Ammon's horn (tissue), 1 donor: ENCODE results near the gene CBY1.

ENCODE experiments used
- DNase-seq: peaks from one replicate; pipeline ENCODE4 v3.0.0-alpha.2; 2016; ENCODE audit warnings: low spot score

The CBY1 gene

DNA sequence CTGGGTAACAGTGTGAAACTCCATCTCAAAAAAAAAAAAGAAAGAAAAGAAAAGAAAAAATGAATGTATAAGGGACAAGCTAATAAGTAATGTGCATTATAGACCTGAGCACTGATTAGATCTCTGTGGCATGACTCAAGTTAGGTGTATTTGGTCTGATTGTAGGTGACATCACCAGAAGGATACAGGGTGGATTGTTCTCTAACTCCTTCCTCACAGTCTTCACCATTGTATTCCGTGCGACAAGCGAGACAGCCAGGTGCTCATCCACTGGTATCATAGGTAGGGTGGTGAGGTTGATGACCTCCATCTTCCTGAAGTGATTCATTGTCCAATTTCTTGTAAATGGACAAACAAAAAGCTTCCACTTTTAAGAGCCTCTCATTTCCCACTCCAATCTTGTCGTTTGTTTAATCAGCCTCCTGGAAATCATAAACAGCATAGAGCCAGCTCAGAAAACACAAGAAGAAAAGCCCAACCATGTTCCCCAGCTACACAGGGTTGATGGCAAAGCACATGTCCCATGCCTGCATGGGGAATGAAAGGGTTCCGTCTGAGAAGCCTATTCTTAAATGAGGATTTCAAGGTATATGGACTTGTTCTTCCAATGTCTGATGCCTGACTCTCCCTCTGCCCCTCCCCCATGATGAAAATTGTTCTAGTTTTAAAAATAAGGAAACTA, 6.5 kb upstream of the CBY1 start:
- DNase-seq = no peak

DNA sequence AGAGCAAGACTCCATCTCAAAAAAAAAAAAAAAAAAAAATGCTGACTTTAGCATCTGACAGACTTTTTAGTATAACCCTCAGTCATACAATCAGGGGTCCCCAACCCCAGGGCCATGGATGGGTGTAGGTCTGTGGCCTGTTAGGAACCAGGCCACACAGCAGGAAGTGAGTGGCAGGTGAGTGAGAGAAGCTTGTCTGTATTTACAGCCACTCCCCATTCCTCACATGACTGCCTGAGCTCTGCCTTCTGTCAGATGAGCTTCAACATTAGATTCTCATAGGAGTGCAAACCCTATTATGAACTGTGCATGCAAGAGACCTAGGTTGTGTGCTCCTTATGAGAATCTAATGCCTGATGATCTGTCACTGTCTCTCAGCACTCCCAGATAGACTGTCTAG, 3.6 kb upstream of the CBY1 start:
- no peak for DNase-seq

DNA sequence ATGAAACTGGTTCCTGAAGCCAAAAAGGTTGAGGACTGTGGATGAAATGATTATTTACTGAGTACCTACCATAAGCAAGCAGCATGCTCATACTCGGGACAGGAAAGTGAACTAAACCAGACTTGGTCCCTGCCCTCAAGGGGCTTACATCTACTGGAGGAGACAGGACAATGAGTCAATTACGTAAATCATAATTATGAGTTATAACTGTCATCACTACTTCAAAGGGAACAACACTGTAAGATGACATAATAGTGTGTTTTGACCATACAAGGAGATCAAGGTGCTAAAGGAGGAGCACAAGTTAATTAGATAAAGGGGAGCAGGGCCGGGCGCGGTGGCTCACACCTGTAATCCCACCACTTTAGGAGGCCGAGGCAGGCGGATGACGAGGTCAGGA, 2.7 kb upstream of the CBY1 start:
- no peak for DNase-seq

DNA sequence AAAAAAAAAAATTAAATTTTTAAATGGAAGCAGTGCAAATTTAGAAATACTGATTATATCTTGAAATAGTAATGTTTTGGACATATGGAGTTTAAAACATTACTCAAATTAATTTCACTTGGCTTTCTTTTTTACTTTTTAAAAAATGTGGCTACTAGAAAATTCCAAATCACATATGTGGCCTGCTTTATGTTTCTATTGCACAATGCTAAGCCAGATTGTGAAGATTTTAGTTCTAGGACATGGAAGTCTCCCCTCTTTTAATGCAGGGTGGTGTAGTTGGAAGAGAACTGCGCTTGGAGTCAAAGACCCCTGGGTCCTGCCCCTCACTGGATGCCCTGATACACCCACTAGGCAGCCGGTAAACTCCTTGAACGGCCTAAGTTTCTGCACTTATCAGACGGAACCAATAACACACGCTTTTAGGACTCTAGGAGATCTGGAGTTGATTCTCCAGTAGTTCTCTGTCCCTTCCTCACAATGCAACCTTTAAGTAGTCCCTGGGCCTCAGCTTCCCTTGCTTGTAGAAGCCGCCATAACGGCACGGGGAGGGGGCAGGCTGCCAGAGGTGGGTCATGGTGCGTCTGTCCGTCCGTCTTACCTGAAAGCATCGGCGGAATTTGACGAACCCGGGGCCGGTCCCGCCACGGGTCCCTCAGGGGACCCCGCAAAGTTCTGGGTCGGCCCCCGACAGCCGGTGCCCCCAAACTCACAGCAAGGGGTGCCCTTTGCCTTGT, 751 bp upstream of the CBY1 start:
- DNase-seq = peak; percentile 27

DNA sequence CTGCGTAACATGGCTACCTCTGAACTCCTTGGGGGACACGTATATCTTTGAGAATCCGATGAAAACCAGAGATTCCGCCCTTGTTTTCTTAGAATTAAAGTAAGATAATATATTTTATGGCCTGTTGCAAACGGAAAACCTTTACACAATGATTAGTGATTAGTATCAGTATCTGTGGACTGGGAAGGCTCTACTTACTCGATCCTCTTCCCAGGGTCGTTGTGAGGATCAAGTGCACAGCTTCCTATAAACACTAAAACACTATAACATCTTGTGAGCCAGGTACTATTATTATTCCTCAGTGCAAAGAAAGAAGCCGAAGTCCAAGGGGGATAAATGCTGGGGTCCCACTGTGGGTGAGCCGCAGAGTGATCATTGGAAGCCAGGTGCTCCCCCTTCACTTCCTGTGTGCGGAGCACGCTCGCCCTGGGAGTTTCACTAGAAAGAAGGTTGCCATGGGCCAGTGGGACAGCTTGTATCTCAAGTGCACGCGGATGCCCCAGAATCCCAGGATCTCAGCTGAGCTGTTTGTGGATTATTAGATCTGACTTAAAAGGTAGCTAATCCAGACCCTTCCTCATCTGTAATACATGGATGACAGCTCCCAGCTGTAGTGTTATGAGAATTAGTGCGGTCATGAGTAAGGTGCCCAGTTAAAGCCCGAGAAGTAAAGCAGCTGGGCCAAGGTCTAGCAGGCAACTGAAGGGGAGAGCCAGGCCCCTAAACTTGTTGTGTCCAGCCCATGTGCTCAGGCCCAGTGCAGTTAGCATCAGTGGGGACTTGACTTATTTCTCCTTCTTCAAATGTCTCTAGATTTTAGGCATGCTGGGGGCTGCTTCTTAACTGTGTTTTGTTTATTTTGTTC, 839 bp downstream of the CBY1 start:
- DNase-seq = no peak

DNA sequence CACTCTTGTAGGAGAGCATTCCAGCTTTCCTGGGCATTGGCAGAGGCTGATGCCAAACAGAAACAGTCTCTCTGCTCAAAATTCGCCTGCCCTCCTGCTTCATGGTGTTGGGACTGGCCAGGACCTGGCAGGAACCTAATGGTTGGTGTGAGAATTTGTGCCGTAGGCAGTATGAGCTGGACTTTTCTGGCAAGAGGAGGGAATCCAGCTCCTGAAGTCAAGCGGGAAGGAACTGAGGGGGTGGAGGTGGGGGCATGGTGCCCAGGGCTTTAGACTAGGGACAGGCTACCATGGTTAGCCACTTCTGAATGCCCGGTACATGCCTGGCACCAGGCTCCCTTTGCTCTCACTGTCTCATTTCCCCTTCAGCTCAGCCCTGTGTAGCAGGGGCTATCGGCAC, 18.4 kb downstream of the CBY1 start:
- DNase-seq = peak; percentile 49

DNA sequence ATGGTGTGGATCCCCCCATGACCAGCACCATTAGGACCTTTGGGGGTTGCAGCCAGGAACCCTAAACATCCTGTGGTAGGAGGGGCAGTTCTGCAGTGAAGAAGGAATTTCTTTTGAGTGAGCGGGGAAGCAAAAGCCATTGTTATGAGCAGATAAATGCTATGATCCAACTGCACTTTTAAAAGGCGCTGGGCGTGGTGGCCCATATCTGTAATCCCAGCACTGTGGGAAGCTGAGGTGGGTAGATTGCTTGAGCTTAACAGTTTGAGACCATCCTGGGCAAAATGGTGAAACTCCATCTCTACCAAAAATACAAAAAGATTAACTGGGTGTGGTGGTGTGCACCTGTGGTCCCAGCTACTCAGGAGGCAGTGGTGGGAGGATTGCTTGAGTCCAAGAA, 19.4 kb downstream of the CBY1 start:
- DNase-seq = no peak

DNA sequence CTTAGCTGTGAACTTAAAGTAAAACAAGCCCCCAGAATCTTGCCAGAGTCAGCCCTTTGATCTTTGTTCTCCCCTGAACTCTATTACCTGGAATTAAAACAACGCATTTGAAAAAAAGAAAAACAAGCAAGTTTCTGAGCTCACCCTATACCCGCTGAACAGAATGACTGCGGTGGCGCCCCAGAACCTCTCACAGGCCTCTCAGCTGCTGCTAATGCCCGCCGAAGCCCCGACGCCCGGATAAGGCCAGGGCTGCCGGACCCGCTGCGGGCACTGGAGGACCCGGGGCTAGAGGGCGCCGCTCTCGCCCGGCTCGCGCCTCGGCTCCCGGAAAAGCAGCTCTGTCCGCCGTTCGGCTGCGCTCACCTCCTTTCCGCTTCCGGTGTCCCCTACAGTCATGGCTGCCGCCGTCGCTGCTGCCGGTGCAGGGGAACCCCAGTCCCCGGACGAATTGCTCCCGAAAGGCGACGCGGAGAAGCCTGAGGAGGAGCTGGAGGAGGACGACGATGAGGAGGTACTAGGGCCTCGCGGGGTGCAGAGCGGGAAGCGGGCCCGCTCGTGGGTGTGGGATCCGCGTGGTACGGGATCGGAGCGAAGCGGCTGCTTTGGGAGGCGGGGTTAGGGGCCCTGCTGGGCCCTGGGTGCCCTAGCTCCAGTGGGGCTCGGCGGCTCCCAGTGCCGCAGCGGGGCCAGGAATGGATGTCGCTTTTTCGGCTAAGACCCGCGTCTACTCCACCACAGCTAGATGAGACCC, 25.3 kb downstream of the CBY1 start, which contains the start of gene TOMM22:
TOMM22 (plus strand) TSS at position 376 of the 754 bp plus-strand sequence; CDS start at position 398, 22 bp downstream.
- peak; percentile 94 for DNase-seq

DNA sequence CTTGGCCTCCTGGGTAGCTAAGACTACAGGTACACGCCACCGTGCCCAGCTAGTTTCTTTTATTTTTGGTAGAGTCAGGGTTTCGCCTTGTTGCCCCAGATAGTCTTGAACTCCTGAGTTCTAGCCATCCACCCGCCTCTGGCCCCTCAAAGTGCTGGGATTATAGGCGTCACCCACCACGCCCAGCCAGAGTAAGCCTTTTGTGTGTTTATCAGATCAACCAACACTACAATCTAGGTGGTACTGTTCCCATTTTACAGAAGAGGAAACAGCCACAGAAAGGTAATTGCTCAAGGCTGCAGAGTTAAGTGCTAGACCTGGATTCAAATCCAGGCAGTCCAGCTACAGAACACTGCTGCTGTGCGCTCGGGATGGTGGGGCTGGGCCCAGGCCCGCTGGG, 28.5 kb downstream of the CBY1 start:
- DNase-seq = no peak

DNA sequence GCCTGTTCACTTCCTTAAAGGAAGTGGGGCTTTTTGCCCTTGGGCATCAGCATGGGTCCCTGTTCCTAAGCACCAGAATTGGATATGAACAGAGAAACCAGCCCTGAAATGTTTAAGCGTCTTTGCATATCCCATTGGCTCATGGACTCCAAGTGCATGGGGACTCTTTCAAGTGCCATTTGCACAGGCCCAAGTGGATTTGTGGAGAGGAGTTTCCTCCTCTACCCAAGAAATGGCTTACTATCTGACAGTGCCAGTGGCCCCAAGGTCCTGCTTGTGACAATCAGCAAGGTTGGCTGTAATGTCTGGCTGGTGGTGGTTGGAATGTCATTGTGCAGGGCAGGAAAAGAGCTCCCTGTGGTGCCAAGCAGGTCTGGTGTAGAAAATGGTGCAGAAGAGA, 29.3 kb downstream of the CBY1 start:
- DNase-seq = no peak

DNA sequence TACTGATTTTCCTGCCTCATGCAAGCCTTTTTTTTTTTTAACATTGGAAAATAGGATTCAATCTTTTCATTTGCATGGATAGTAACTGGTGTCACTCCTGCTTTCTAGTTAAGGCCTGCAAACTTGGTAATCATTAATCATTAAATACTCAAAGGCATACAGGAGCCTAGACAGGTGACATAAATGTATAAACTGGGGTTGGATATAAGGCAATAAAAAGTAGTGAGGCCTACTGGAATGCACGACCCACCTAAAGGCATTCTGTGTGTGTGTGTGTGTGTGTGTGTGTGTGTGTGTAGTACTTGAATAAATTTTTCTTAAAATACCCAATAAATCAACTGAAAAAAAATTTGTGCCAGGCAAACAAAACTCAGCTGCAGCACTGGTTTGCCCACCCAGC, 33.2 kb downstream of the CBY1 start:
- no peak for DNase-seq

DNA sequence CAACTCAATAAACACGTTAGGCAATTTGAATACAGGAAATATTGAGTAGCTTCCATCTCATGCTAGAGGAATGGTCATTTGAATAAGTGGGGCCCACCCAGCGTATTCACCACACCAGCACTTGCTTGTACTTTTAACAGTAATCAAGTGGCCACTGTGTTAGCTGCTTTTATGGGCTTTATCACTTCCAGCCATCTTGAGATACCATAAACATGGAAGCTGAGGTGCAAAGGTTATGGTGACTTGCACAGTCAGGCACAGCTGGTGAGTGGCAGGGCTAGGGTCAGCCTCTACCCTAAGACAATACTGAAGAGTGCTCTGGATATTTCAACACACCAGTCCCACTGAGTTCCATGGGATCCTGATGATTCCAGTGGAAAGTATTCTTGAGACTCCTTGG, 37.6 kb downstream of the CBY1 start:
- no peak for DNase-seq

DNA sequence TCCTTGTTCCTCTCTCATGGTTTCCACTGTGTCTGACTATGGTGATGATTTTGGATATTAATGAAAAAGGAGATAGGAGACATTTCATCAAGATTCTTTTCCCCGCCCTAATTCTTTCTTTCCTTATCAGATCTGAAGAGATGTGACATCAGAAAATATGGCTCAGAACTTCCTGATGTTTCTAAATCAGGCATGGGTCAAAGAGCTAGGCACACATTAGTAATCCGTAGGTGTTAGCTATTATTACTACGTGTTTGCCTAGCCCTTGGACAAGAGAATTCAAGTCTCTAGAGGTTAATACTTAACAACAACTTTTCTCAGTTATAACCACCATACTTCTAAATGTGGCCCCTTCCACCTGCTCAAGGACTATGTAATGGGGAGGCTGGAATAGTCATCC, 38.5 kb downstream of the CBY1 start:
- DNase-seq = no peak

DNA sequence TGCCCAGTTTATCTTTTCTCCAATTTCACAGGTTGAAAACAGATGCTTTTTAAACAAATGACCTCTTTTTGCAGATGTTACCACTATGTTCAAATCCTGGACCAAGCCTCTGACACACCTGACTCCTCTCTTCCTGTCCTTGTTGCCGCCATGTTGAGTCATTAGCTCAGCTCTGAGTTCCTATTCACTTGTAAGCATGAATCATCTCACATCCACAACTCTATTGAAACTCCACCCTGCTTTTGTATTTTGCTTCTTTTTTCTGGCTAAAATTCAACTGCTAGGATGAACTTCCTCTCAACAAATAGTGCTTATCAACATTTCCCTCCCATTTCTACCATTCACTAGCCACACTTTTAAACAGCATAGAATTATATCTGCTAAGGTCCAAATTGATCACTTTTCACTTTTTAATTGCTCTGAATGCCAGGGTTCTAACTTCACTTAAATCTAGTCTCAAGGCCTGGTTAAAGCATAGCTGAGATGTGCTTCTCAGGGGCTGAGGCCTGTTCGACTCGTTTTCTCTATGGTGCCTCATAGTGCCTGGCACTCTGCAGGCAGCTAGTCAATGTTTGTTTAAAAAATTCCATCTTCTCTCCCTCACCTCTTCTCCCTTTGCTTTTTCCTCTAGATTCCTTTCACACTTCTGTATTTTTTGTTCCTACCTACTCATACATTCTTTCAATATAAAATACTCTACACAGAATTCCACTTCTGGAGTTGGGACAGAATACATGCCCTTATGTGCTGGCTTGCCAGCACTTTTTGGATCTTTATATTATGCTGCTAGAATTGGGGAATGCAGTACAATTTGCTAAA, 40.4 kb downstream of the CBY1 start:
- DNase-seq = no peak

DNA sequence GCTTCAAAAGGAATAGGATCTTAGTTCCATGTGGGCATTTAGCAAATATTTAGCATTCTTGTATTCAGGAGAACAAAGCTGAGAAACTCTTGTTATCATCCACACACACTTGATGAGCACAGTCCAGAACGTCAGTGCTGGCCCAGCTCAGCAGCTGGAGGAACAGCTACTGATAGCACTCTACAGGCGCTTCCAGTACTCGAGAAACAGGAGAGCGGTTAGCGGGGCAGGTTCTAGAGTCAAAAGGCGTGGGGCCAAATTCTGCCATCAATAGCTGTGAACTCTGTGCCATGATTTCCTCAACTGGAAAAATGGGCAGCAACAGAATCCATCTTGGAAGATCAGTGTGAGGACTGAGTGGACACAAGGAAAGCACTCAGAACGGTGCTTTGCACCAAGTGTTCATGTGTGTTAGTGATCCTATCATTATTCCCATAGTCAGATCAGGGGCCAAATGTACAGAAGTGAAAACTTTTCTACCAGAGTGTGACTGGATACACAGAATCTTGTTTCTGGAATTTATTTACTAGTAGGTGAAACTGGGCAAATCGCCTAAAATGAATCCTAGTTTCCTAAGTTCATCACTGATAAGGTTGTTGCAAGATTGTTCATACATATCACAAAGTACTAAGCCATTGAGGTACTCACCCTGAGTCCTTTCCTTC, 41.1 kb downstream of the CBY1 start:
- DNase-seq = no peak

DNA sequence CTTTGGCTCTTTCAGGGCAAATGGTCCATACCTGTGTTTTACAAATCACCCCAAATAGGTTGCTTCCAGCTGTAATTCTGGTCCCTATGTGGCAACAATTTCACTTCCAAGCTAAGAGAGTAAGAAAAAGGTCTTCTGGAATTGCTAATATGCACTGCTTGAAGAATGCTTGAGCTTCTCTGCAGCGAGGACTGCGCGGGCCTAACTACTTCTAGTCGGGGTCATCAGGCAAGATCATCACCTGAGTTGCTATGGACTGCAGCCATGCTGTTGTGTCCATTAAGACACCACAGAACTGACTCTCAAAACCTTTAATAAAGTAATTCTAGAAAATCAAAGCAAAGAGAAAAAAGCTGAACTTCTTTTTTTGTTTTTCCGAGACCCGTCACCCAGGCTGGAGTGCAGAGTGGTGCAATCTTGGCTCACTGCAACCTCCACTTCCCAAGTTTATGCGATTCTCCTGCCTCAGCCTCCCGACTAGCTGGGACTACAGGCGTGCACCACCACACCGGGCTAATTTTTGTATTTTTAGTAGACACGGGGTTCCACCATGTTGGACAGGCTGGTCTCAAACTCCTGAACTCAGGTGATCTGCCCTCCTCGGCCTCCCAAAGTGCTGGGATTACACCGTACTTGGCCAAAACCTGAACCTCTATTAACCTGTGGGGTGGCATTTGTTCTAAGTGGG, 42.1 kb downstream of the CBY1 start:
- no peak for DNase-seq

DNA sequence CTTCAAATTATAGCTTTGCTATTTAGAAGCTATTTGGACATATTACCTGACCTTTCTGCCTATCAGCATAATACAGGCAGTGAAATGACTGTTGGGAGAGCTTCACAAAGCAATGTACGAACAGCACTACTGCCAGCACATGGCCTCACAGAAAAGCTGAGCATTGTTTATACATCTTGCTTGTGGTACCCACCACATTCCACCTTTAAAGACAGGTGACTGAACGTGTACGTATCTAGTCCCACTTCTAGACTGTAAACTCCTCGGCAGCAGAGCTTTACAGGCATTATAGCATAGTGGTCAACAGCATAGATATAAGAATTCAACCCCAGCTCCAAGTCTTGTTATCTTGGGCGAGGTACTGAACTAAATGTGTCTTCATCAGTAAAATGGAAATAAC, 42.7 kb downstream of the CBY1 start:
- DNase-seq = no peak

DNA sequence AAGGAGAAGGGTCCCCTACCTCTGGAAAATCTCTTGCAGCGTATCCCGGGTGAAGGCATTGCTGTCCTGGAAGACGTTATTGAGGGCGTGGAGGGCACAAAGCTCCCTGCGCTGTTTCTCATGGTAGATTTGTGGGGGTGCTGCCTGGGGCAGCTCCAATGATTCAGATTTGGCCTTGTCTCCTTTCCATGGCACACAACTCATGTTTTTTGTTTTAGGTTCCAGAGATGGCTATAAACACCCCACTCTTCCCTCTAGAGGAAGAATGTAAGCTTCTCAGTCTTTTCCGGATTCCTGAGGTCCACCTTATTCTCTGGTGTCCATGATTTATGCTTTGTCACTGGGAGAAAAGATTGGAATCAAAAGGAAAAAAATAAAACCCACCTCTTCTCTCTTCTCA, 43.3 kb downstream of the CBY1 start:
- no peak for DNase-seq

DNA sequence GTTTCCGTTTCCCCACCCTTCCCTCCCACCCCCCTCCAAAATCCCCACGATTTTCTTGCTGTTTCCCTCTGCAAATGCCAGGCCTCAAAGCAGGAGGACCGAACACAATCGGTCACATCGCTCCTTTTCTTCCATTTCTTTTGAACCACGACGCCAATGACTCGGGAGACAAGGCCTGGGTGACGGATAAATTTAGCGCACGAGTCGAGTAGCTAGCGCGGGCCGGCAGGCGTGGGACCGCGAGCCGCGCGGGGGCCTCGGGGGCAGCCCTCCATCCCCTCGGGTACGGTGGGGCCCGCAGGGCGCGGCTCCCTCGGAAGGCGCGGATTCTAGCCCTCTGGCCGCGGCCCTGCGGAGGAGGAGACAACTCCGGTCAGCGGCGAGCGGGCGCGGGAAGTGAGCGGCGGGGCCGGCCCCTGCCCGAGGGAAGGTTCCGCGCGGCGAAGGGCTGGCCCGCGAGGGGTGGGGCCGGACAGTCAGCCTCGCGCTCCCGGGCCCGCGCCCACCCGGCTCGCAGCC, 43.9 kb downstream of the CBY1 start:
- peak; percentile 29 for DNase-seq
